ENCODE data around the gene LAMTOR4.

The LAMTOR4 gene

DNA sequence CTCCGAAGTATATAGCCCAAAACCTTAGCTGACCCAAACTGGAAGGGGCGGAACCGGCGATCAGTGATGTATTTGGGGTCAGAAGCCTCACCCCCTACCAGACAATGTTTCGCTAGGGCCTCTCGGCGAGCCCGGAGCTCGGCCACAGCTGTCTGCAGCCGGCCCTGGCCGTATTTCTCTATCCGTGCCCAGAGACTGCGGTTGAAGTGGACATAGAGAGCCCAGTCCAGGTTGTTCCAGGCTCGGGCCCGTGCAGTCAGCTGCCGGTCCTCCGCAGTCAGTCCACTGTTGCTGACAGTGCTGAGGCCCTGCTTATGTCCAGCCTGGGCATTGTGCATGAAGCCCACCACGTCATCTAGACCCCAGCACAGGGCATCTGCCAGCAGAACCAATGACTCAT is 11.3 kb downstream of the LAMTOR4 start:
- TF ChIP-seq, protein P1, sequence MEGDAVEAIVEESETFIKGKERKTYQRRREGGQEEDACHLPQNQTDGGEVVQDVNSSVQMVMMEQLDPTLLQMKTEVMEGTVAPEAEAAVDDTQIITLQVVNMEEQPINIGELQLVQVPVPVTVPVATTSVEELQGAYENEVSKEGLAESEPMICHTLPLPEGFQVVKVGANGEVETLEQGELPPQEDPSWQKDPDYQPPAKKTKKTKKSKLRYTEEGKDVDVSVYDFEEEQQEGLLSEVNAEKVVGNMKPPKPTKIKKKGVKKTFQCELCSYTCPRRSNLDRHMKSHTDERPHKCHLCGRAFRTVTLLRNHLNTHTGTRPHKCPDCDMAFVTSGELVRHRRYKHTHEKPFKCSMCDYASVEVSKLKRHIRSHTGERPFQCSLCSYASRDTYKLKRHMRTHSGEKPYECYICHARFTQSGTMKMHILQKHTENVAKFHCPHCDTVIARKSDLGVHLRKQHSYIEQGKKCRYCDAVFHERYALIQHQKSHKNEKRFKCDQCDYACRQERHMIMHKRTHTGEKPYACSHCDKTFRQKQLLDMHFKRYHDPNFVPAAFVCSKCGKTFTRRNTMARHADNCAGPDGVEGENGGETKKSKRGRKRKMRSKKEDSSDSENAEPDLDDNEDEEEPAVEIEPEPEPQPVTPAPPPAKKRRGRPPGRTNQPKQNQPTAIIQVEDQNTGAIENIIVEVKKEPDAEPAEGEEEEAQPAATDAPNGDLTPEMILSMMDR (IDR thresholded peaks at IDR 0.05; ENCODE audit: low read length, missing control alignments) = no peak

DNA sequence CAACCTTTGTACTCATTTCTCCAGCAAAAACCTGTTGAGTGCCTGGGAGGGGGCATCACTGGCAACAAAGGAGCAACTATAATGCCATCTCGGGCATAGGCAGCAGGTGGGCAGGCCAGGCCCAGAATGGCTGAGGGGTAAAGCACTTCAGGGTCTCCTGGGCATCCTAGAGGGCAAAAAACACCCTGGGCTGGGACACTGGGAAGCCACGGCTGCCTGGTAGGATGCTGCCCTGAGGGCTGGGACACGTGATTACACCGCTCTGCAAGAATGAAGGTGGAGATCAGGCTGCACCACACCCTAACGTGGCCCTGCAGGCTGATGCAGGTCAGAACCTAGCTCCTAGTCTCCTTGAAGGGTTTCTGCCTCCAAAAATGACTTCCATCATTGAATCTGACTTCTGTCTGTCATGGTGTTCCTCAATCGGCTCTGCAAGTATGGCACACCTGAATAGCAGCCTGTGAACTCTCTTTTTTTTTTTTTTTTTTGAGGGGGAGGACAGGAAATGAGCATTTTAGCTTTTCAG is 14.4 kb downstream of the LAMTOR4 start:
- no peak for DNase-seq (ENCODE audit: low read depth)
- TF ChIP-seq, protein P1 (IDR thresholded peaks at IDR 0.05; ENCODE audit: low read length, missing control alignments) = no peak
- H3K4me3 ChIP-seq (replicated peaks; ENCODE audit: low read depth, low read length) = no peak overlapping the region

More for the DNA sequence above, 11.3 kb downstream of the LAMTOR4 start:
- DNase-seq (ENCODE audit: low read depth) = no peak
- H3K4me3 ChIP-seq (replicated peaks; ENCODE audit: low read depth, low read length) = no peak overlapping the region

DNA sequence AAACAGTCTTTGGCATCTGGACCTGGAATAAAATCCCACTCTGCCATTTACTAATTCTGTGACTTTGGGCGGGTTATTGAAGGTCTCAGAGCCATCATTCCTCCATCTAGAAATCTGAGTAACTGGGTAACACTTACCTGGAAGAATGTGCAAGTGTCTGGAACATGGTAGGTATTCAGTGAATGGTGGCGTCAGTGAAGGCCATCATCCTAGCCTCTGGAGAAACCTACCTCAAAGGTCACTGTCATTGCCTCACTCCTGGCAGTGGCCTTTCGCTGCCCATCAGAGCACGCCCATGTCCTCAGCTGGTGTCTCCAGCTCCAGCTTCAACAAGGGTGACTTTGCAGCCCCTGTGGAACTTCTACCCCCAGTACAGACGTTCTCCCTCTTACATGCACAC is 15.2 kb downstream of the LAMTOR4 start:
- no peak for DNase-seq (ENCODE audit: low read depth)
- H3K4me3 ChIP-seq (replicated peaks; ENCODE audit: low read depth, low read length) = no peak overlapping the region
- TF ChIP-seq, protein P1 (IDR thresholded peaks at IDR 0.05; ENCODE audit: low read length, missing control alignments) = no peak

DNA sequence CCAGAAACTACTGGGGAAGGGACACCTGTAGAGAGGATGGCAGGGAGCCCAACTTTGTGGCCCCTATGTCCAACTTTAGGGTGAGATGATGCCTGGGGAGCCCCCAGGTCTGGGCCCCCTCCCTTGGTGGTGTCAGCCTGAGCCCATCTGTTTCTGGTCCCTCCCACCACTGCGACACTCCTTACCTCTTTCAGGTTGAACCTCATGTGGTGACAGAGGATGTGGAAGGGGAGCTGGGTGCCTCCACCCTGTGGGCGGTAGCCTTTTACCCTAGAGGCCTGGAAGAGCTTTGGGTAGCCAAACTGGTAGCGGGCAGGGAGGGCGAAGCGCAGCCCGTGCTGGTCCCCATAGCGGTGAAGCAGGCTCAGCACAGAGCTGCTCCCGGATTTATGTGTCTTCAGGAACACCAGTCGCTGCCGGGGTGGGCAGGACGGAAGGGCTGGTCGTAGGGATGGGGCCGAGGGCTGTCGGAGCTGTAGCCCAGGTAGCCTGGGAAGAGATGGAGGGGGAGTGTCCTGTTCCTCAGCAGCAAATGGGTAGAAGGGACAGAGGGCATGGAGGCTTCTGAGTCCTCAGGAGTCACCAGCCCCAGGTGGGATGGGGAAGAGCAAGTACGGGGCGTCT is 17.7 kb downstream of the LAMTOR4 start:
- DNase-seq (ENCODE audit: low read depth) = no peak
- H3K4me3 ChIP-seq (replicated peaks; ENCODE audit: low read depth, low read length) = no peak overlapping the region
- TF ChIP-seq, protein P1 (IDR thresholded peaks at IDR 0.05; ENCODE audit: low read length, missing control alignments) = no peak

DNA sequence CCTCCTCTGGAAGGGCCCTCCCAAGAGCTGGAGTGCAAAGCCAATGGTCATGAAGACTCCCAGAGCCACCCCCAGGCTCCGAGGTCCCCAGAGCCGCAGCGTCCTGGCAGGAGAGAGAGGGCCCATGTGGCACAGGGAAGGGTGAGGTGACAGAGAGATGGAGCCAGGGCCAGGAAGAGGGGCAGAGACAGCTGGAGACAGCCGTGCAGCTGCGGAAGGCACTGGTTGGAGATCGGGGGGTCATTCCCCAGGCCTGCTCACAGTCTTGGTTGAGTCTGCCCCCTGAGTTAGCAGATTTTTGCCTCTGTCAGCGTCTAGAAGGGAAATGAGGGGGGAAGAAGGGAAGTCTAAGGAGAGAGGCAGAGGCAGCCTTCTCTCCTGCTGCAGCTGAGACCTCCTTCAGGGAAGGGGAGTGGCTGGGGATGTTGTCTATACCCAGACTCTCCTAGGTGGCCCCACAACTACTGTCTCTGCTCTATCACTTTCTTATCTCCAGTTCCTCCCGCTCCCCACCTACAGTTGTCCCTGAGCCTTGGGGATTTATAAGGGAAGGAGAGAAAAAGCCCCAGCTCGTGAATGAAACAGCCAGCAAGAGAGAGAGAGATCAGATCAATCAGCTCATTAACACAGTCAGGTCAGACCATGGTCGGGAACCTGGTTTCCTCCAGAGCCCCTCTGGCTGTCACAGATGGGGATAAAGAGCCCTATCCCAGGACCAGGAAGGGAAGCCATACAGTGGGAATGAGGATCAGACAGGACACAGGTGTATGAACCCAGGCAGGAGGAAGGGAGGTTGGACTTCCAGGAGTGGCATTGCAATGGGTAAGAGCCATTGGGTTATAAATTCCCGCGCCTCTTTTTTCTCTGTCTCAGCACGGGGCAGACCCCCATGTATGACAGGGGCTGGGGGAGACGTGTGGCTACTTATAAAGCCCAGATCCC is 18.5 kb downstream of the LAMTOR4 start:
- peak overlapping the region; percentile 48 for H3K4me3 ChIP-seq (replicated peaks; ENCODE audit: low read depth, low read length)
- no peak for DNase-seq (ENCODE audit: low read depth)
- TF ChIP-seq, protein P1 (IDR thresholded peaks at IDR 0.05; ENCODE audit: low read length, missing control alignments) = no peak

DNA sequence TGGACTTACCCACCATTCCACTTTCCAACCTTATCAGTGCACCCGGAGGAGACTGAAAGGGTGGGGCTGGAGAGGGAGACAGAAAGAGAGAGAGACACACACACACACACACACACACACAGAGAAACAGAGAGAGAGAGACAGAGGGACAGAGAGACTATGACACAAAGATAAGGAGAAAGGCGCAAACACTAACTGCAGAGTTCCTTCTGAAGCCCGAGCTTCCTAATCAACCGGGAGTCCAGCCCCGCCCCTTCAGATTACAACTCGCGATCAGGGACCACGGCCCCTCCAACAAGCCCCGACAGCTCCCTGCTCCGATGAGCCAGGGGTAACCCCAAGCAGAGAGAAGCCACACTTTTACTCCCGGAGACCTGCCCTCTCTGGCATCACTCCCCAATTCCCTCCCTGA is 19.2 kb downstream of the LAMTOR4 start:
- TF ChIP-seq, protein P1 (IDR thresholded peaks at IDR 0.05; ENCODE audit: low read length, missing control alignments) = no peak
- DNase-seq (ENCODE audit: low read depth) = no peak
- peak overlapping the region; percentile 48 for H3K4me3 ChIP-seq (replicated peaks; ENCODE audit: low read depth, low read length)

All from fibroblast of pulmonary artery (primary cell).